ENCODE results near the gene SUMF1. TPM values are rescaled to one million over a fixed set of nuclear protein-coding genes. Genes with fewer than 3 reads are reported as not detected.

The SUMF1 gene
- total and polyA plus RNA-seq, 2 of the 4 experiments (the other 2 are of a cell fraction): 26.3 to 38.4 TPM

GRCh38 chr3:4334548-4334947 is 132.5 kb downstream of the SUMF1 start:
- dilution Hi-C loops (cut with HindIII; ENCODE audit: low sequenced_read_pairs, unreplicated experiment) (no loop called here), intact Hi-C loops (cut with micrococcal nuclease) (no loop called here), in situ Hi-C loops (cut with MboI; ENCODE audit: low sequenced_read_pairs) (no loop called here)
- Histone ChIP-seq H3K4me2 (ENCODE audit: low read depth, low read length) (no peak overlapping the region), H3K14ac (replicated peaks; ENCODE audit: low read depth, low read length) (no peak overlapping the region), H3K18ac (ENCODE audit: low read depth, low read length) (no peak overlapping the region), H3K27ac (ENCODE audit: insufficient read depth, low read length) (no peak overlapping the region), H2BK5ac (ENCODE audit: low read depth, low read length, poor library complexity, severe bottlenecking) (no peak overlapping the region), H3K4ac (ENCODE audit: low read depth, low read length) (no peak overlapping the region), H3K9me1 (ENCODE audit: insufficient read depth, low read length) (no peaks in the 10 kb centered on the region), H3K36me3 (ENCODE audit: control insufficient read depth, insufficient read depth, low read length) (no peaks in the 10 kb centered on the region), H2BK120ac (ENCODE audit: low read depth, low read length) (no peak overlapping the region), H4K91ac (ENCODE audit: insufficient read depth, low read depth, low read length) (no peak overlapping the region), H2AK5ac (ENCODE audit: low read depth, low read length) (no peak overlapping the region), H3K9me3 (ENCODE audit: control insufficient read depth, insufficient read depth, low read length) (no peaks in the 10 kb centered on the region), H2AK9ac (replicated peaks; ENCODE audit: low read depth, low read length, poor library complexity) (no peak overlapping the region), H3K56ac (ENCODE audit: extremely low read depth, insufficient read depth, low read length) (no peak overlapping the region), H2BK20ac (ENCODE audit: low read depth, low read length) (no peak overlapping the region), H4K5ac (ENCODE audit: low read depth, low read length) (no peak overlapping the region), H3K4me1 (ENCODE audit: control insufficient read depth, insufficient read depth, low read length) (peaks cover 2% of the 10 kb centered on the region; the same call in 1 of the 2 replicates), H3K79me1 (ENCODE audit: low read depth in 1 of 2, low read length in 2 of 2) (no peaks in the 10 kb centered on the region), H4K20me1 (ENCODE audit: insufficient read depth, low read length) (no peaks in the 10 kb centered on the region), H3K27me3 (ENCODE audit: control insufficient read depth, insufficient read depth, low read length) (no peaks in the 10 kb centered on the region), H3K4me3 (ENCODE audit: insufficient read depth, low read depth, low read length) (no peak overlapping the region), H3K23ac (ENCODE audit: low read depth, low read length) (no peak overlapping the region), H3K9ac (ENCODE audit: low read depth, low read length) (no peak overlapping the region), H2BK15ac (ENCODE audit: low read depth, low read length) (no peak overlapping the region), H4K8ac (ENCODE audit: low read depth in 2 of 2, low read length in 2 of 2) (no peak overlapping the region), H2AFZ (replicated peaks; ENCODE audit: low read length, poor library complexity) (no peak overlapping the region)
- ATAC-seq (ENCODE audit: low read depth): no peak
- no TSS peak for BruUV-seq (replicated peaks)
- POLR2A ChIA-PET (ENCODE audit: unreplicated experiment): no interaction called here
- TF ChIP-seq CTCF (conservative IDR thresholded peaks at IDR 0.05; ENCODE audit: low read depth, low read length) (no peak), ELK1 (IDR thresholded peaks at IDR 0.05; ENCODE audit: borderline replicate concordance, low read depth, low read length) (no peak), RAD21 (IDR thresholded peaks at IDR 0.05; ENCODE audit: low read length) (no peak), USF2 (IDR thresholded peaks at IDR 0.05; ENCODE audit: low read depth, low read length) (no peak)
- WGBS, 2 experiments (ENCODE audit: extremely low coverage in 2 of 2, insufficient read length in 1 of 2): no CpG with 5 or more reads among the region's 1 CpG
- DNase-seq: no peak
- CTCF ChIA-PET: interaction anchor here (0.5 to 0.9 kb wide), 3 partner anchors 9 to 16 kb away, joined by 3 to 4 read pairs (median 4); no protein-coding TSS in a partner anchor
